ENCODE results near the gene OSBPL8.

DNA sequence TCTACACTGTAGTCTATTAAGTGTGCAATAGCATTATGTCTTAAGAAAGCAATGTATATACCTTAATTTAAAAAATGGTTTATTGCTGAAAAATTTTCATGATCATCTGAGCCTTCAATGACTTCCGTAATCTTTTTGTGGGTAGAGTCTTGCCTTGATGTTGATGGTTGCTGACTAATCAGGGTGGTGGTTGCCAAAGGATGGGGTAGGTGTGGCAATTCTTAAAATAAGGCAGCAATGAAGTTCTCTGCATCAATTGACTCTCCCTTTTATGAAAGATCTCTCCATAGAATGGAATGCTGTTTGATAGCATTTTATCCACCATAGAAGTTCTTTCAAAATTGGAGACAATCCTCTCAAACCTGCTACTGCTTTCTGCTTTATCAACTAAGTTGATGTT, 252.5 kb downstream of the OSBPL8 start:
- TF ChIP-seq POLR2AphosphoS5 (IDR thresholded peaks at IDR 0.05; ENCODE audit: borderline replicate concordance, low read depth, low read length) (no peak), EZH2 (IDR thresholded peaks at IDR 0.05) (no peak)

Data from SK-N-MC (cell line).